Hepatocyte (in vitro differentiated cells): ENCODE results near the gene CLDN6. TPM values are rescaled to one million over a fixed set of nuclear protein-coding genes. Genes with fewer than 3 reads are reported as not detected.

Experiments
- DNase-seq: peaks from one replicate; pipeline ENCODE4 v3.0.0-alpha.2; 2016; ENCODE audit warnings: low spot score
- H2AFZ ChIP-seq: fragments of 200-600 bp; sonication (generic); 2 replicates; pipeline ENCODE4 v1.6.0; 2016; ENCODE audit warnings: antibody characterized with exemption, mild to moderate bottlenecking
- H3K27ac ChIP-seq: fragments of 200-600 bp; sonication (generic); 2 replicates; pipeline ENCODE4 v1.5.1; 2016; ENCODE audit warnings: mild to moderate bottlenecking
- H3K27me3 ChIP-seq: fragments of 200-600 bp; sonication (generic); 2 replicates; pipeline ENCODE4 v1.6.1; 2016
- H3K36me3 ChIP-seq: fragments of 200-600 bp; sonication (generic); replicated peaks from 2 replicates; pipeline ENCODE4 v1.5.1; 2016; ENCODE audit warnings: low read depth; ENCODE audit not compliant: insufficient read depth
- H3K4me1 ChIP-seq: fragments of 200-600 bp; sonication (generic); 2 replicates; pipeline ENCODE4 v1.5.1; 2016; ENCODE audit warnings: mild to moderate bottlenecking, moderate library complexity; ENCODE audit not compliant: insufficient read depth
- H3K4me2 ChIP-seq: fragments of 200-600 bp; sonication (generic); 2 replicates; pipeline ENCODE4 v1.6.0; 2016
- H3K4me3 ChIP-seq: fragments of 200-600 bp; sonication (generic); 2 replicates; pipeline ENCODE4 v1.5.1; 2016; ENCODE audit warnings: mild to moderate bottlenecking
- H3K79me2 ChIP-seq: fragments of 200-600 bp; sonication (generic); 2 replicates; pipeline ENCODE4 v1.6.0; 2017; ENCODE audit warnings: mild to moderate bottlenecking
- H3K9me2 ChIP-seq: fragments of 200-600 bp; sonication (generic); replicated peaks from 2 replicates; pipeline ENCODE4 v1.6.0; 2017; ENCODE audit warnings: mild to moderate bottlenecking; ENCODE audit not compliant: insufficient read depth
- H3K9me3 ChIP-seq: fragments of 200-600 bp; sonication (generic); 2 replicates; pipeline ENCODE4 v1.5.1; 2016; ENCODE audit warnings: low read depth, mild to moderate bottlenecking
- H4K20me1 ChIP-seq: fragments of 200-600 bp; sonication (generic); 2 replicates; pipeline ENCODE4 v1.6.0; 2016; ENCODE audit warnings: mild to moderate bottlenecking; ENCODE audit not compliant: insufficient read depth, poor library complexity, severe bottlenecking
- CTCF ChIP-seq: fragments of 200-600 bp; sonication (generic); IDR thresholded peaks from 2 replicates; pipeline ENCODE4 v1.5.1; 2016; ENCODE audit warnings: antibody characterized with exemption, mild to moderate bottlenecking; ENCODE audit not compliant: poor library complexity
- EZH2 ChIP-seq: fragments of 200-600 bp; sonication (generic); IDR thresholded peaks from 2 replicates; pipeline ENCODE4 v1.6.1; 2016; ENCODE audit warnings: antibody characterized with exemption, mild to moderate bottlenecking, borderline replicate concordance
- EZH2phosphoT487 ChIP-seq: fragments of 200-600 bp; sonication (generic); IDR thresholded peaks from one replicate; pipeline ENCODE4 v1.6.1; 2018; ENCODE audit warnings: antibody characterized with exemption, mild to moderate bottlenecking, low read depth, moderate library complexity; ENCODE audit not compliant: unreplicated experiment, severe bottlenecking
- WGBS: methylation state at CpG from one replicate; pipeline ENCODE4 v1.1.6; 2016; ENCODE audit warnings: low lambda C conversion rate; ENCODE audit errors: missing lambda C conversion rate; 5-methylcytosine and 5-hydroxymethylcytosine counted together
- polyA plus RNA-seq: library from polyadenylated mRNA; unstranded; fragments of >200 nt; fragmentation: Nextera tagmentation; extraction: Ambion mirVana; gene quantifications from 2 replicates; pipeline ENCODE4 v1.2.1, GENCODE V29; 2016
- total RNA-seq: library from RNA; depleted of rRNA; stranded (reverse); fragments of >200 nt; gene quantifications from 2 replicates; pipeline ENCODE4 v1.2.3, GENCODE V29; 2014

The CLDN6 gene
- total and polyA plus RNA-seq, 2 experiments from 2014 or later, result 258 to 568 TPM

- no peak overlapping the region for H3K27ac ChIP-seq
- peaks cover 18% of the 10 kb centered on the region for H3K27me3 ChIP-seq
- no peaks in the 10 kb centered on the region for H3K79me2 ChIP-seq
- no peak overlapping the region for H3K4me3 ChIP-seq
- no peak overlapping the region for H2AFZ ChIP-seq
- 63% methylated on average over 7 of the region's 7 CpGs for WGBS
- DNase-seq, result no peak
- no peaks in the 10 kb centered on the region for H4K20me1 ChIP-seq
- no peaks in the 10 kb centered on the region for H3K36me3 ChIP-seq
- no peak overlapping the region for H3K4me2 ChIP-seq
- H3K9me3 ChIP-seq, result no peaks in the 10 kb centered on the region
- no peaks in the 10 kb centered on the region for H3K9me2 ChIP-seq
- TF ChIP-seq EZH2phosphoT487 (no peak), CTCF (no peak), EZH2 (no peak)
- H3K4me1 ChIP-seq, result peaks cover 4% of the 10 kb centered on the region
Measured at GRCh38 chr16:3032624-3033023, 14.6 kb upstream of the CLDN6 start.

GRCh38 chr16:3030222-3031212 lies 12.5 kb upstream of the CLDN6 start:
- Histone ChIP-seq H3K4me1 (peaks cover 4% of the 10 kb centered on the region), H3K27ac (no peak overlapping the region)

GRCh38 chr16:3029491-3030221 lies 11.7 kb upstream of the CLDN6 start:
- TF ChIP-seq EZH2 (no peak), CTCF (no peak), EZH2phosphoT487 (no peak)
- no peak overlapping the region for H2AFZ ChIP-seq
- peaks cover 5% of the 10 kb centered on the region for H4K20me1 ChIP-seq
- no peaks in the 10 kb centered on the region for H3K36me3 ChIP-seq
- no peaks in the 10 kb centered on the region for H3K9me3 ChIP-seq
- no peak overlapping the region for H3K27ac ChIP-seq
- H3K4me3 ChIP-seq, result no peak overlapping the region
- H3K9me2 ChIP-seq, result no peaks in the 10 kb centered on the region
- H3K4me1 ChIP-seq, result peaks cover 6% of the 10 kb centered on the region
- WGBS, result 94% methylated on average over 36 of the region's 59 CpGs
- H3K27me3 ChIP-seq, result no peaks in the 10 kb centered on the region
- peak; percentile 10 for DNase-seq
- peaks cover 8% of the 10 kb centered on the region for H3K79me2 ChIP-seq
- no peak overlapping the region for H3K4me2 ChIP-seq

More at GRCh38 chr16:3030222-3031212, 12.5 kb upstream of the CLDN6 start:
- WGBS, result 77% methylated on average over 25 of the region's 33 CpGs
- TF ChIP-seq EZH2 (no peak), EZH2phosphoT487 (no peak), CTCF (no peak)
- H3K9me2 ChIP-seq, result no peaks in the 10 kb centered on the region
- DNase-seq, result no peak
- no peaks in the 10 kb centered on the region for H3K27me3 ChIP-seq
- no peaks in the 10 kb centered on the region for H3K79me2 ChIP-seq
- no peaks in the 10 kb centered on the region for H4K20me1 ChIP-seq
- no peak overlapping the region for H3K4me3 ChIP-seq
- H3K9me3 ChIP-seq, result no peaks in the 10 kb centered on the region
- H2AFZ ChIP-seq, result no peak overlapping the region
- H3K4me2 ChIP-seq, result no peak overlapping the region
- no peaks in the 10 kb centered on the region for H3K36me3 ChIP-seq
